ENCODE results near the gene TEX19.

DNA sequence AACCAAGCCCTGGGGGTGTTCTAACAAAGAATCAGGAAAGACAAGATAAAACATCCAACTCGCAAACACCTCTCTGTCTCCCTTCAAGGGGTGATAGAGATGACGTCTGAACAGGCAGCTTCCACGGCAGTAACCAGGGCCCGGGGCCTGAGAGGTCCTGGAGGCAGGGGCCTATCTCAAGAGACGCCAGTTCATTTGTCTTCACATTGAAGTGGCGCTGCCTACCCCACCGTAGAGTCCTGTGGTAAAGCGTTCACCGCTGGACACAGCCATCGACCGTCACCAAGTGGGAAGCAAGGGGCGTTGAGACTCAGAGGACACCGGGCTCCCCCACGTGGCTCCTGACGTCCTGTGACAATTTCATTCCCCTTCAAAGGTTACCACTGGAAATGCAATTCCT lies 33.9 kb downstream of the TEX19 start:
- TF ChIP-seq, protein P1, sequence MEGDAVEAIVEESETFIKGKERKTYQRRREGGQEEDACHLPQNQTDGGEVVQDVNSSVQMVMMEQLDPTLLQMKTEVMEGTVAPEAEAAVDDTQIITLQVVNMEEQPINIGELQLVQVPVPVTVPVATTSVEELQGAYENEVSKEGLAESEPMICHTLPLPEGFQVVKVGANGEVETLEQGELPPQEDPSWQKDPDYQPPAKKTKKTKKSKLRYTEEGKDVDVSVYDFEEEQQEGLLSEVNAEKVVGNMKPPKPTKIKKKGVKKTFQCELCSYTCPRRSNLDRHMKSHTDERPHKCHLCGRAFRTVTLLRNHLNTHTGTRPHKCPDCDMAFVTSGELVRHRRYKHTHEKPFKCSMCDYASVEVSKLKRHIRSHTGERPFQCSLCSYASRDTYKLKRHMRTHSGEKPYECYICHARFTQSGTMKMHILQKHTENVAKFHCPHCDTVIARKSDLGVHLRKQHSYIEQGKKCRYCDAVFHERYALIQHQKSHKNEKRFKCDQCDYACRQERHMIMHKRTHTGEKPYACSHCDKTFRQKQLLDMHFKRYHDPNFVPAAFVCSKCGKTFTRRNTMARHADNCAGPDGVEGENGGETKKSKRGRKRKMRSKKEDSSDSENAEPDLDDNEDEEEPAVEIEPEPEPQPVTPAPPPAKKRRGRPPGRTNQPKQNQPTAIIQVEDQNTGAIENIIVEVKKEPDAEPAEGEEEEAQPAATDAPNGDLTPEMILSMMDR (IDR thresholded peaks at IDR 0.05), result no peak
- no peak for TF ChIP-seq POLR2A (IDR thresholded peaks at IDR 0.05)
